B cell (primary cell): ENCODE measurements around the gene STEAP1B. TPM values are rescaled to one million over a fixed set of nuclear protein-coding genes. Genes with fewer than 3 reads are reported as not detected.
A peak's percentile ranks its signal among the peaks of the same experiment; 100 is the strongest.

Source experiments
- ATAC-seq: fragments of 200-7000 bp; cut with Tn5 transposase; one replicate; pipeline ENCODE4 v1.10.0; 2021; ENCODE audit warnings: low read depth, mild to moderate bottlenecking, moderate number of reproducible peaks, moderate library complexity
- CTCF ChIA-PET: fragments of 350-600 bp; sonication (Branson Sonifier 250); formaldehyde crosslinking; loops from one replicate; lab custom pipeline; 2021; ENCODE audit warnings: antibody characterized with exemption, inconsistent platforms; lab: Charles Lee
- POLR2A ChIA-PET: fragments of 350-600 bp; sonication (Branson Sonifier 250); formaldehyde crosslinking; loops from one replicate; lab custom pipeline; 2021; ENCODE audit warnings: antibody characterized with exemption; lab: Charles Lee
- DNase-seq: peaks from one replicate; pipeline ENCODE4 v3.0.0; 2013
- H2AFZ ChIP-seq: 2 replicates; pipeline ENCODE4 v1.6.1; 2012; ENCODE audit warnings: mild to moderate bottlenecking, low read depth, low read length; ENCODE audit not compliant: insufficient read depth, poor library complexity, severe bottlenecking
- H3K27ac ChIP-seq, 2 donors: 1 replicate in 1 of 2; 2 replicates in 1 of 2; pipeline ENCODE4 v1.5.1; 2012 to 2013; ENCODE audit warnings: low read length in 2 of 2, mild to moderate bottlenecking in 2 of 2, moderate library complexity in 1 of 2
- H3K27me3 ChIP-seq, 4 experiments: fragments of 200-600 bp in 1 of 4; sonication (generic) in 1 of 4; replicated peaks in 1 of 4; 1 replicate in 2 of 4; 2 replicates in 2 of 4; pipeline versions ENCODE4 v1.6.1 to v1.7.0; 2013 to 2016; ENCODE audit warnings: low read length in 3 of 4, mild to moderate bottlenecking in 2 of 4, mixed read lengths in 1 of 4, moderate library complexity in 1 of 4; ENCODE audit not compliant: insufficient read depth in 4 of 4, control insufficient read depth in 3 of 4; ENCODE audit errors: control extremely low read depth in 1 of 4
- H3K36me3 ChIP-seq, 2 experiments: replicated peaks in 1 of 2; 1 replicate in 1 of 2; 2 replicates in 1 of 2; pipeline versions ENCODE4 v1.6.1 to v1.7.1; 2013; ENCODE audit warnings: low read length in 1 of 2; ENCODE audit not compliant: insufficient read depth in 2 of 2, control insufficient read depth in 1 of 2; ENCODE audit errors: control extremely low read depth in 1 of 2, extremely low read depth in 1 of 2
- H3K4me1 ChIP-seq, 2 donors: fragments of 200-600 bp in 1 of 2; sonication (generic) in 1 of 2; 1 replicate in 1 of 2; 2 replicates in 1 of 2; pipeline versions ENCODE4 v1.5.1 to v1.6.1; 2013 to 2017; ENCODE audit warnings: low read length in 2 of 2; ENCODE audit not compliant: control insufficient read depth in 2 of 2, insufficient read depth in 2 of 2
- H3K4me2 ChIP-seq: replicated peaks from 2 replicates; pipeline ENCODE3; 2012; ENCODE audit warnings: mild to moderate bottlenecking, low read depth, low read length; ENCODE audit not compliant: poor library complexity, severe bottlenecking
- H3K4me3 ChIP-seq, 5 experiments: fragments of 200-600 bp in 1 of 5; sonication (generic) in 1 of 5; 1 replicate in 3 of 5; 2 replicates in 2 of 5; pipeline versions ENCODE4 v1.5.1 to v1.7.0; 2011 to 2016; ENCODE audit warnings: low read length in 4 of 5, mild to moderate bottlenecking in 4 of 5, low read depth in 2 of 5, control low read depth in 1 of 5, moderate library complexity in 1 of 5; ENCODE audit not compliant: insufficient read depth in 1 of 5; ENCODE audit errors: control extremely low read depth in 1 of 5, extremely low read depth in 1 of 5
- H3K79me2 ChIP-seq: fragments of 200-600 bp; sonication (generic); one replicate; pipeline ENCODE4 v1.6.0; 2016; ENCODE audit warnings: low read length; ENCODE audit not compliant: control insufficient read depth, insufficient read depth
- H3K9ac ChIP-seq: fragments of 200-600 bp; sonication (generic); 2 replicates; pipeline ENCODE4 v1.6.1; 2017; ENCODE audit warnings: mild to moderate bottlenecking, low read length, moderate library complexity
- H3K9me3 ChIP-seq, 3 donors: one replicate each; pipeline versions ENCODE4 v1.6.1 to v1.7.1; 2013; ENCODE audit warnings: low read length in 2 of 3; ENCODE audit not compliant: control insufficient read depth in 2 of 3, insufficient read depth in 1 of 3; ENCODE audit errors: control extremely low read depth in 1 of 3
- H4K20me1 ChIP-seq: 2 replicates; pipeline ENCODE4 v1.6.0; 2012; ENCODE audit warnings: mild to moderate bottlenecking, low read length; ENCODE audit not compliant: insufficient read depth, control insufficient read depth, poor library complexity, severe bottlenecking
- H3K27ac Mint-ChIP-seq: one replicate; pipeline ENCODE4 v1.8.0; 2021; ENCODE audit warnings: mixed read lengths
- H3K27me3 Mint-ChIP-seq: one replicate; pipeline ENCODE4 v1.8.0; 2021; ENCODE audit warnings: mixed read lengths
- H3K4me1 Mint-ChIP-seq: one replicate; pipeline ENCODE4 v1.8.0; 2021; ENCODE audit warnings: mixed read lengths
- H3K4me3 Mint-ChIP-seq: one replicate; pipeline ENCODE4 v1.8.0; 2021; ENCODE audit warnings: mixed read lengths
- H3K9me3 Mint-ChIP-seq: one replicate; pipeline ENCODE4 v1.8.0; 2022; ENCODE audit warnings: mixed read lengths; ENCODE audit not compliant: insufficient read depth
- CTCF ChIP-seq: fragments of 200-600 bp; IDR thresholded peaks from one replicate; pipeline ENCODE4 v1.8.0; 2022; ENCODE audit warnings: antibody characterized with exemption, mild to moderate bottlenecking
- EZH2 ChIP-seq: IDR thresholded peaks from 2 replicates; pipeline ENCODE4 v1.6.1; 2012; ENCODE audit warnings: borderline replicate concordance, low read depth, mild to moderate bottlenecking, moderate library complexity, low read length; ENCODE audit not compliant: insufficient read depth, poor library complexity, severe bottlenecking
- WGBS: methylation state at CpG from one replicate; pipeline ENCODE4 v1.1.5; 2013; ENCODE audit warnings: missing lambda C conversion rate; ENCODE audit not compliant: insufficient coverage; 5-methylcytosine and 5-hydroxymethylcytosine counted together
- intact Hi-C: fragments of 100-400 bp; cut with micrococcal nuclease; formaldehyde crosslinking; loops from one replicate; pipeline ENCODE4 v1.10.0; 2022
- polyA plus RNA-seq: library from polyadenylated mRNA; depleted of rRNA; stranded (reverse); fragments of >200 nt; gene quantifications from 2 replicates; pipeline ENCODE4 v1.2.3, GENCODE V29; 2012
- total RNA-seq, 2 donors: library from RNA; stranded (reverse); fragments of 120-200 nt in 1 of 2; gene quantifications; 1 replicate in 1 of 2; 2 replicates in 1 of 2; pipeline versions ENCODE4 v1.2.3 to v1.2.4, GENCODE V29; 2013 to 2022

Gene STEAP1B
- total and polyA plus RNA-seq, 2 donors (not counting 1 experiment from before 2014, with no cell fraction given) = 8.8 to 24.7 TPM

- TF ChIP-seq CTCF (no peak), EZH2 (no peak)
- H3K4me1 ChIP-seq = peaks cover 25 to 27% of the 10 kb centered on the region in 2 donors
- H3K27ac ChIP-seq = peak overlapping the region; percentile 4 to 39
- H3K27me3 ChIP-seq = no peaks in the 10 kb centered on the region
- no peaks in the 10 kb centered on the region for H3K27me3 Mint-ChIP-seq
- peaks cover 27% of the 10 kb centered on the region for H3K4me1 Mint-ChIP-seq
- H3K4me3 ChIP-seq = no peak overlapping the region
- H3K79me2 ChIP-seq = no peaks in the 10 kb centered on the region
- H3K9ac ChIP-seq = no peak overlapping the region
- WGBS = 90% methylated on average over 1 of the region's 1 CpG
- ChIA-PET POLR2A (no interaction called here), CTCF (no interaction called here)
- intact Hi-C loops = no loop called here
- no peaks in the 10 kb centered on the region for H4K20me1 ChIP-seq
- H3K9me3 ChIP-seq = peaks cover 0 to 3% (median 0%) of the 10 kb centered on the region in 3 donors
- ATAC-seq (no peak), DNase-seq (peak; percentile 21)
- H3K9me3 Mint-ChIP-seq = no peaks in the 10 kb centered on the region
- no peaks in the 10 kb centered on the region for H3K36me3 ChIP-seq
- H3K4me2 ChIP-seq = peak overlapping the region; percentile 31
- no peak overlapping the region for H3K4me3 Mint-ChIP-seq
- H3K27ac Mint-ChIP-seq = no peak overlapping the region
- peak overlapping the region; percentile 50 for H2AFZ ChIP-seq
Measured at GRCh38 chr7:22425361-22425760, 74.6 kb downstream of the STEAP1B start.

DNA sequence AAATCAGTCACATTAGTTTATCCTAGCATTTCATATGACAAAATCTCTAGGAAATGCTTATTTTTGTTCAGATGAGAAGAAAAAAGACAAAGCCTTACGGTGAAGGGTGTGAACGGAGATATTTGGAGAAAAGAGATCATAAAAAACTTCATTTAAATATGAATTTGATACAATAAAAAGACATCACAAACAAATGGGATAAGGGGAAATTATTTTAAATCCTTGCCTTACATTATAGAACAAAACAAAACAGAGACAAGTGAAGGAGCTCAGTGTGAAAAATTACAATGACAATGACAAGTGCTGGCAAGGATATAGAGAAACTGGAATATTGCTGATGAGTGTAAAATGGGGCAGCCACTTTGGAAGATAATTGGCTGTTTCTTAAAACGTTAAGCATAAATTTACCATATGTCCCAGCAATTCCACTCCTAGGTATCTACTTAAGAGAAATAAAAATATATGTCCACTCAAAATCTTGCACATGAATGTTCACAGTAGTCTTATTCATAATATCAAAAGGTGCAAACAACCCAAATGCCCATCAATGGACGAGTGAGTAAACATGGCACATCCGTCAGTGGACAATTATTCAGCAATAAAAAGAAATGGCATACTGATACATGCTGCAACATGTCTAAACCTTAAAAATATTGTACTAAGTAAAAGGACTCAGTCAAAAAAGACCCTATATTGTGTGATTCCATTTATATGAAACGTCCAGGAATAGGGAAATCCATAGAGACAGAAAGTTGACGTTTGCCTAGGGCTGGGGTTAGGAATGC is 77.0 kb downstream of the STEAP1B start:
- intact Hi-C loops = no loop called here
- Histone ChIP-seq H2AFZ (no peak overlapping the region), H3K9ac (no peak overlapping the region), H3K27me3 (no peaks in the 10 kb centered on the region), H4K20me1 (no peaks in the 10 kb centered on the region), H3K4me3 (no peak overlapping the region), H3K4me1 (peaks cover 25 to 27% of the 10 kb centered on the region in 2 donors), H3K4me2 (no peak overlapping the region), H3K9me3 (peaks cover 0 to 3% (median 0%) of the 10 kb centered on the region in 3 donors), H3K36me3 (no peaks in the 10 kb centered on the region), H3K27ac (no peak overlapping the region), H3K79me2 (no peaks in the 10 kb centered on the region)
- ChIA-PET CTCF (interaction anchor here (1.0 kb wide), 1 partner anchor 8 kb away, joined by 4 read pairs; no protein-coding TSS in a partner anchor), POLR2A (no interaction called here)
- Mint-ChIP-seq H3K4me3 (no peak overlapping the region), H3K27ac (no peak overlapping the region), H3K9me3 (no peaks in the 10 kb centered on the region), H3K4me1 (peaks cover 27% of the 10 kb centered on the region), H3K27me3 (no peaks in the 10 kb centered on the region)
- no peak for ATAC-seq
- TF ChIP-seq EZH2 (no peak), CTCF (no peak)
- DNase-seq = no peak
- 0% methylated on average over 1 of the region's 7 CpGs for WGBS
